Measurements from ENCODE around the gene SMIM26. TPM values are rescaled to one million over a fixed set of nuclear protein-coding genes. Genes with fewer than 3 reads are reported as not detected.

Gene SMIM26
- total and polyA plus RNA-seq, 2 of the 13 experiments (the other 11 are each of a cell fraction or from before 2014, with no cell fraction given) = 214 to 249 TPM

DNA sequence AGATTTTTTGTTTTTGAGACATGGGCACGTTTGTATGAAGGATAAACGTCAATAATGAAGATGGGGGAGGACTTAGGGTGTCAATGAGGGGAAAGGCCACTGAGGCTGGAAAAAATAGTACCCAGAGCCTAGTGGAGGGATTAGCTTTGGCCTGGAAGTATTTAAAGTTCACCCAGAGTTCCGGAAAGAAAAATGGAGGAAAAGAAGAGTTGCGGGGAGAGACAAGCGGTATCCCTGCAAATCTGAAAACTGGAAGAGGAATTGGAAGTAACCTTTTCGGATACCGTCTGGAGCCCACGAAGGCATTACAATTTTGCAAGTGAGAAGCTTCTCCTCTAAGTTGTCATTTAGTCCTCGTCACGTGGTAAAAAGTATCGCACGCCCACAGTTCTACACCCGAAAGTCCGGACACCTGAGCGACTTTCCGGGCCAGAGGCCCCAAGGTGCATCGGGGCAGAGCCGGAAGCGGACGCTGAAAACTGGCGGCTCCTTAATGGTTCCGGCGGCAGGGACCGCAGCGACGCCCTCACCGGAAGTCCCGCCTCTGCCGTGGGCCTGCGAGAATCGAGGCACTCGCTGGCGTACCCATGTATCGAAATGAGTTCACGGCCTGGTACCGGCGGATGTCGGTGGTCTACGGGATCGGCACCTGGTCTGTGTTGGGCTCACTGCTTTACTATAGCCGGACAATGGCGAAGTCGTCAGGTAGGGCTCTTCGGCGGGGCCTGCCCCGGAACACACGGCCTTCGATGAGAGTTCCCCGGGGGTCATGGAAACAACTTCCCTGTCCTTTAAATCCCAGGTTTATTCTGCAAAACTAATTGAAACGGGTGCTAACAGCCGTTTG, at the start of gene SMIM26 (continued):
- TF ChIP-seq, protein P1, sequence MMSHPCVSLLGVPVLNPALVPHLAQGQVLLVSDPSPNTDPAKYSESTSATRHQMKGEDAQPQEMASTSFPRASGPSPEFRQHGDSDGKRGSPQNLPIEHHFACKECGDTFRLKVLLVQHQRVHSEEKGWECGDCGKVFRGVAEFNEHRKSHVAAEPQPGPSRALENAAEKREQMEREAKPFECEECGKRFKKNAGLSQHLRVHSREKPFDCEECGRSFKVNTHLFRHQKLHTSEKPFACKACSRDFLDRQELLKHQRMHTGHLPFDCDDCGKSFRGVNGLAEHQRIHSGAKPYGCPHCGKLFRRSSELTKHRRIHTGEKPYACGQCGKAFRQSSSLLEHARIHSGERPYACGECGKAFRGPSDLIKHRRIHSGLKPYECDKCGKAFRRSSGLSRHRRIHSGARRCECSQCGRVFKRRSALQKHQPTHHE (CRISPR knock-in tag; IDR thresholded peaks at IDR 0.05; ENCODE audit: borderline replicate concordance) = peak; percentile 83; the same call in 1 of the 2 replicates
- TF ChIP-seq HOXD1 (CRISPR knock-in tag; IDR thresholded peaks at IDR 0.05) (peak; percentile 34), ZNF747 (CRISPR knock-in tag; IDR thresholded peaks at IDR 0.05; ENCODE audit: borderline replicate concordance) (0 out of 2 replicates have a peak, but pooled peaks have one; percentile 70), SOX6 (IDR thresholded peaks at IDR 0.05) (no peak), SOX6 (CRISPR knock-in tag; IDR thresholded peaks at IDR 0.05) (peak; percentile 85), ARID2 (CRISPR knock-in tag; IDR thresholded peaks at IDR 0.05; ENCODE audit: borderline replicate concordance) (0 out of 2 replicates have a peak, but pooled peaks have one; percentile 44), NR2F1 (CRISPR knock-in tag; IDR thresholded peaks at IDR 0.05) (peak; percentile 18 to 49; a peak in 3 of 4 replicates), POLR2G (IDR thresholded peaks at IDR 0.05; ENCODE audit: low read depth, low read length) (peak; percentile 97), ZFP90 (CRISPR knock-in tag; IDR thresholded peaks at IDR 0.05; ENCODE audit: borderline replicate concordance) (peak; percentile 92), GTF2F1 (IDR thresholded peaks at IDR 0.05; ENCODE audit: low read length) (no peak), KAT2B (IDR thresholded peaks at IDR 0.05; ENCODE audit: borderline replicate concordance, low read depth, low read length) (no peak)
- TF ChIP-seq, protein P2, sequence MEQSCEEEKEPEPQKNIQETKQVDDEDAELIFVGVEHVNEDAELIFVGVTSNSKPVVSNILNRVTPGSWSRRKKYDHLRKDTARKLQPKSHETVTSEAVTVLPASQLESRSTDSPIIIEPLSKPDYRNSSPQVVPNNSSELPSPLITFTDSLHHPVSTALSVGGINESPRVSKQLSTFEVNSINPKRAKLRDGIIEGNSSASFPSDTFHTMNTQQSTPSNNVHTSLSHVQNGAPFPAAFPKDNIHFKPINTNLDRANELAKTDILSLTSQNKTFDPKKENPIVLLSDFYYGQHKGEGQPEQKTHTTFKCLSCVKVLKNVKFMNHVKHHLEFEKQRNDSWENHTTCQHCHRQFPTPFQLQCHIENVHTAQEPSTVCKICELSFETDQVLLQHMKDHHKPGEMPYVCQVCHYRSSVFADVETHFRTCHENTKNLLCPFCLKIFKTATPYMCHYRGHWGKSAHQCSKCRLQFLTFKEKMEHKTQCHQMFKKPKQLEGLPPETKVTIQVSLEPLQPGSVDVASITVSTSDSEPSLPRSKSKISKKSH (CRISPR knock-in tag; IDR thresholded peaks at IDR 0.05; ENCODE audit: borderline replicate concordance) = peak; percentile 99
- TF ChIP-seq, protein P3, sequence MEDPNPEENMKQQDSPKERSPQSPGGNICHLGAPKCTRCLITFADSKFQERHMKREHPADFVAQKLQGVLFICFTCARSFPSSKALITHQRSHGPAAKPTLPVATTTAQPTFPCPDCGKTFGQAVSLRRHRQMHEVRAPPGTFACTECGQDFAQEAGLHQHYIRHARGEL (CRISPR knock-in tag; IDR thresholded peaks at IDR 0.05) = no peak
- TF ChIP-seq, protein P4, sequence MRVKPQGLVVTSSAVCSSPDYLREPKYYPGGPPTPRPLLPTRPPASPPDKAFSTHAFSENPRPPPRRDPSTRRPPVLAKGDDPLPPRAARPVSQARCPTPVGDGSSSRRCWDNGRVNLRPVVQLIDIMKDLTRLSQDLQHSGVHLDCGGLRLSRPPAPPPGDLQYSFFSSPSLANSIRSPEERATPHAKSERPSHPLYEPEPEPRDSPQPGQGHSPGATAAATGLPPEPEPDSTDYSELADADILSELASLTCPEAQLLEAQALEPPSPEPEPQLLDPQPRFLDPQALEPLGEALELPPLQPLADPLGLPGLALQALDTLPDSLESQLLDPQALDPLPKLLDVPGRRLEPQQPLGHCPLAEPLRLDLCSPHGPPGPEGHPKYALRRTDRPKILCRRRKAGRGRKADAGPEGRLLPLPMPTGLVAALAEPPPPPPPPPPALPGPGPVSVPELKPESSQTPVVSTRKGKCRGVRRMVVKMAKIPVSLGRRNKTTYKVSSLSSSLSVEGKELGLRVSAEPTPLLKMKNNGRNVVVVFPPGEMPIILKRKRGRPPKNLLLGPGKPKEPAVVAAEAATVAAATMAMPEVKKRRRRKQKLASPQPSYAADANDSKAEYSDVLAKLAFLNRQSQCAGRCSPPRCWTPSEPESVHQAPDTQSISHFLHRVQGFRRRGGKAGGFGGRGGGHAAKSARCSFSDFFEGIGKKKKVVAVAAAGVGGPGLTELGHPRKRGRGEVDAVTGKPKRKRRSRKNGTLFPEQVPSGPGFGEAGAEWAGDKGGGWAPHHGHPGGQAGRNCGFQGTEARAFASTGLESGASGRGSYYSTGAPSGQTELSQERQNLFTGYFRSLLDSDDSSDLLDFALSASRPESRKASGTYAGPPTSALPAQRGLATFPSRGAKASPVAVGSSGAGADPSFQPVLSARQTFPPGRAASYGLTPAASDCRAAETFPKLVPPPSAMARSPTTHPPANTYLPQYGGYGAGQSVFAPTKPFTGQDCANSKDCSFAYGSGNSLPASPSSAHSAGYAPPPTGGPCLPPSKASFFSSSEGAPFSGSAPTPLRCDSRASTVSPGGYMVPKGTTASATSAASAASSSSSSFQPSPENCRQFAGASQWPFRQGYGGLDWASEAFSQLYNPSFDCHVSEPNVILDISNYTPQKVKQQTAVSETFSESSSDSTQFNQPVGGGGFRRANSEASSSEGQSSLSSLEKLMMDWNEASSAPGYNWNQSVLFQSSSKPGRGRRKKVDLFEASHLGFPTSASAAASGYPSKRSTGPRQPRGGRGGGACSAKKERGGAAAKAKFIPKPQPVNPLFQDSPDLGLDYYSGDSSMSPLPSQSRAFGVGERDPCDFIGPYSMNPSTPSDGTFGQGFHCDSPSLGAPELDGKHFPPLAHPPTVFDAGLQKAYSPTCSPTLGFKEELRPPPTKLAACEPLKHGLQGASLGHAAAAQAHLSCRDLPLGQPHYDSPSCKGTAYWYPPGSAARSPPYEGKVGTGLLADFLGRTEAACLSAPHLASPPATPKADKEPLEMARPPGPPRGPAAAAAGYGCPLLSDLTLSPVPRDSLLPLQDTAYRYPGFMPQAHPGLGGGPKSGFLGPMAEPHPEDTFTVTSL (CRISPR knock-in tag; IDR thresholded peaks at IDR 0.05; ENCODE audit: borderline replicate concordance) = no peak; the same call in 1 of the 2 replicates
- TF ChIP-seq, protein P5, sequence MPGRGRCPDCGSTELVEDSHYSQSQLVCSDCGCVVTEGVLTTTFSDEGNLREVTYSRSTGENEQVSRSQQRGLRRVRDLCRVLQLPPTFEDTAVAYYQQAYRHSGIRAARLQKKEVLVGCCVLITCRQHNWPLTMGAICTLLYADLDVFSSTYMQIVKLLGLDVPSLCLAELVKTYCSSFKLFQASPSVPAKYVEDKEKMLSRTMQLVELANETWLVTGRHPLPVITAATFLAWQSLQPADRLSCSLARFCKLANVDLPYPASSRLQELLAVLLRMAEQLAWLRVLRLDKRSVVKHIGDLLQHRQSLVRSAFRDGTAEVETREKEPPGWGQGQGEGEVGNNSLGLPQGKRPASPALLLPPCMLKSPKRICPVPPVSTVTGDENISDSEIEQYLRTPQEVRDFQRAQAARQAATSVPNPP (CRISPR knock-in tag; IDR thresholded peaks at IDR 0.05) = peak; percentile 42
- TF ChIP-seq, protein P6, sequence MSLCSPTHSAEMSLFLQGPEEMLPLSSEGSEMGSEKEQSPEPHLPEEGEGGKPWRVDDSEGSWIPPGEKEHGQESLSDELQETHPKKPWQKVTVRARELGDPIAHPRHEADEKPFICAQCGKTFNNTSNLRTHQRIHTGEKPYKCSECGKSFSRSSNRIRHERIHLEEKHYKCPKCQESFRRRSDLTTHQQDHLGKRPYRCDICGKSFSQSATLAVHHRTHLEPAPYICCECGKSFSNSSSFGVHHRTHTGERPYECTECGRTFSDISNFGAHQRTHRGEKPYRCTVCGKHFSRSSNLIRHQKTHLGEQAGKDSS (CRISPR knock-in tag; IDR thresholded peaks at IDR 0.05; ENCODE audit: borderline replicate concordance, low read depth) = peak; percentile 94

Data from HepG2 (cell line).